Stimulated activated CD8-positive, alpha-beta memory T cell treated with anti-CD3 and anti-CD28 coated beads, Interleukin-4, amount 100 ng/mL, for 4 hours (primary cell): ENCODE data around the gene ALX4.

ENCODE experiments used
- DNase-seq, 2 donors: peaks; one replicate each; pipeline ENCODE4 v3.0.0-alpha.2; 2020; ENCODE audit warnings: low read depth in 2 of 2, low spot score in 1 of 2

ALX4 gene

GRCh38 chr11:44268614-44269080 is 41.3 kb downstream of the ALX4 start:
- DNase-seq, result no peak

DNA sequence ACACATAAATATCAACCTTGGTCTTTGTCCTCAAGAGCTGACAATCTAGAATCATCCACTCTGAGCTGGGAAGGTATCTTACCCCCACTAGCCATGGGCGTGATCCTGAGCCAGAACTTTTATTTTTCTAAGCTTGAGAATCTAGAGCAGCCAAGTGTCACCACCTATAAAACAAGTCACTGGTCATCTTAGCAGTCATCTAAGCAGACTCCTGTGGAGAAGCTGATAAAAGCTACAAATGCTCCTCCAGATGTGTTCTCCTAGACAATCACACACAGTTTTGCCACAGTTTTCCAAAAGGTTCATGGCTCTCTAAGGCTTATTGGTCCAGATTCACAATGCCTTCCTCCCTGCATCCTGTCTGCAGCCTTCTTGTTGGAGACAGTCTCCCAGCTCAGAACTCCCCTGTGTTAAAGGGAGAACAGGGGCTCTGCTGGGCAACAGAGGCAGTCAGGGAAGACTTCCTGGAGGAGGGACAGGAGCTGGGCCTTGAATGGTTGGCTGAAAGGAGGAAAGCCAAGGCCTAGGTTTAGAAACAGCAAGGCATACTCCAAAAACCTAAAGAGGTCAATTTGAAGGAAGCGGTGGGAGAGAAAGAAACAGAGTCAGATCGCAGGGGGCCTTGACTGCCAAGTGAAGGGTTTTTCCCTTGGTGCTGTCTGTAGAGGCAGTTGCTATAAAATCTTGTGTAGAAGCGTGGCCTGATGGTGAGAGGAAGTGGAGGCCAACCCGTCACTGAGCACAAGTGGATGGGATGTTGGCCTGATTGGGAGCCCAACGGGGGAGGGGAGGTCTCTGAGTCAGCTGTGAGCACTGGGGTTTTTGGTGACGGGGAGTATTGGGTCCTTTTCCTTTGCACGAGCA is 42.0 kb downstream of the ALX4 start:
- DNase-seq, result no peak

- DNase-seq, result no peak
These were observed 42.8 kb downstream of the ALX4 start for GRCh38 chr11:44267006-44267749.

- DNase-seq, result no peak
These were observed 43.7 kb downstream of the ALX4 start for GRCh38 chr11:44266056-44266780.

GRCh38 chr11:44264761-44265160 is 45.2 kb downstream of the ALX4 start:
- no peak for DNase-seq

DNA sequence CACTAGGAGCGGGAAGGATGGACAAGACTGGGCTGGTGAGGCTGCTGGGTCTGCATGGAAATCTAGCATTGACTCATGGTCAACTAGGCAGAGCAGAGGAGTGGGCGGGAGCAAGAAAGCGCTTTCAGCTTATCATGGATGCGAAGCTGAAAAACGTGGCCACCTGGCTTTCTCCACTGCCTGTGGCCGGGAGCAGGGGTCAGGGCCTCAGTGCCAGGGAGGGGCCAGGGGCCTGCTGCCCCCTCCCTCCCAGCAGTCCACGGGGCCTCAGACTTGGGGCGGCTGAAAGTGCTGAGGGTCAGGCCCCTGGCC is 45.5 kb downstream of the ALX4 start:
- no peak for DNase-seq

GRCh38 chr11:44263738-44264437 is 46.1 kb downstream of the ALX4 start:
- DNase-seq, result no peak

GRCh38 chr11:44261800-44262591 is 47.9 kb downstream of the ALX4 start:
- no peak for DNase-seq

DNA sequence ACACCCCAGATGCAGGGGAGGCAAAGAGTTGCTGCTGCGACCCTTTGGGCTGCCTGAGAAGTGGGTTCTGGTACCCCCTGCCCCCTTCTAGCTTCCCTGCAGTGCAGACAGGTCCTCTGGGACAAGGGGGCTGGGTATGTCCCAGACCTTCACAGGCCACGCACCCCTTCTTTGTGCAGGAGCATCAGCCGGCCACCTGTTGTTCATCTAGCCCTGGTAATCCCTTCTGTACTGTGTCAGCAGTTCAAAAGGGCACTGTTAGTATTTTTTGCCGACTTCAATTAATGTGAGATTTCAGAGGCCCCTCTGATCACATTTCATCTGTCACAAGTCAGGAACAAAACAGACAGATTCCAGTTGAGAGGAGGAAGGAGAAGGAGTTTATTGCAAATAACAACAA is 49.9 kb downstream of the ALX4 start:
- DNase-seq, result no peak

- DNase-seq, result no peak
These were observed 51.0 kb downstream of the ALX4 start for GRCh38 chr11:44258839-44259420.

DNA sequence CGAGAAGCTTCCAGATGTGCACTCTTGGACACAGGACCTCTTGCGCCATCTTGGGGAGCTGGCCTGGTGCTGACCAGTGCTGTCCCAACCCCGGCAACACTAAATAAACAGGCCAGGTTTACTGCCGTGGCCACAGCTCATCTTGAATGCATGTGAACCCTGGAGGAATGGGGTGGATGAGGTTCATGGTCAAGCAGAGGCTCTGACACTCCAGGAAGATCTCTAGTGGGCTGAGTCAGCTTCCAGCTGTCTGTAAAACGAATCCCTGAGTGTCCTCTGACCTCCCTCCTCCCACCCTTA is 51.8 kb downstream of the ALX4 start:
- DNase-seq, result no peak

- DNase-seq, result no peak
These were observed 52.4 kb downstream of the ALX4 start for GRCh38 chr11:44257338-44258189.

- DNase-seq, result no peak
These were observed 53.2 kb downstream of the ALX4 start for GRCh38 chr11:44256673-44257291.

- no peak for DNase-seq
These were observed 54.4 kb downstream of the ALX4 start for GRCh38 chr11:44255406-44256071.

- no peak for DNase-seq
These were observed 56.8 kb downstream of the ALX4 start for GRCh38 chr11:44252999-44253602.

DNA sequence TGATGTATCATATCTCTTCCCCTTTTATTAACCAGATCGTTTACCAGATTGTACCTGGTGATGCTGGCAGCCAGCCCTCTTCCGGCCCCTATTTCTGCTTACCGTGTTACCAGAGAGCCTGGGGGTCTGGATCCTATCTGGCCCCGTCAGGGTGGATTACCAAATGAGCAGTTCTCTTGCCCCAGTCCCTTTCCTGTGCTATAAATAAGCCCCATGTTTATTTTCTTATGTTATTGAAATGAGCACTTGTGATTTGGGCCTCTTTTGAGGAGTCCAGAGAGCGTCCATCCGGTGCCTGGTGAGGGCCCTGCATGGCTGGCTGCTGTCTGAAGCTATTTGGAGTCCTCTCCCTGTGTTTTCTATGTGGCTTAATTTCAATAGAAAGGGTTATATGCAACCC is 59.5 kb downstream of the ALX4 start:
- DNase-seq, result no peak

DNA sequence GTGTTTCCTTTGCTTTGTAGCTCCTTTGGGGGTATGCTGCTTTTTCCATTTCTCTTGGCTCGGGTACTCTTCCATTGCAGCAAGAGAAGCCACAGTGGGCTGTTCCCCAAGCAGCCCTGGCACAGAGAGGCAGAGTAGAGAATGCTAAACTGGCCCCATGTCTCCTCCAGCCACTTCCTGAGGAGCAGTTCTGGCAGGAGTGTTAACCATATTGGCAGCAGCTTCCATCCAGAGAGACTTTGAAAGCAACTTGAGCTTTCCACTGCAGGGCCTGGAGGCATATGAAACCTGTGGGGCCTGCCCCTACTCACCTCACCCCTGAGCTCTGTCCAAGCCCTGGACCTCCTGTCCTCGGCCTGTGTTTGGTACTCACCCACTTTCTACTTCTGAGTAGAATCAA is 61.8 kb downstream of the ALX4 start:
- DNase-seq, result no peak

DNA sequence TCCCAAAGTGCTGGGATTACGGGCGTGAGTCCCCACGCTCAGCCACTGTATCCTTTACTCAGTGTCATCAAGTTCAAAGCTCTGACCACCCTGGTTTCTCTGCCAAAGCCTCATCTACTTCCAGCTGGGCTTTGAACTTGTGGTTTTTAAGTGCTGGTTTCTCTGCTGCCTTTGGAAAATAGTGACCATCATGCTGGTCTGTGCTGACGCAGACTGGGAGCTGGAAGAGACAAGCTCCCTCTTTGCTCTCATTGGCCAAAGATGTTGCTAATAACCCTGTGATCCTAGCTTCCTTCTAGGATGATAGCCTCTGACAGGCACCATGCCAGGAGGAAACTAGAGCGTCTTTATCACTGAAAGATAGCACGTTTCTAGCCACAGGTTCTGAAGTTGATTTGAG is 62.4 kb downstream of the ALX4 start:
- DNase-seq, result no peak
